HCT116 (cell line): ENCODE results near the gene ICA1. TPM values are rescaled to one million over a fixed set of nuclear protein-coding genes. Genes with fewer than 3 reads are reported as not detected.

Experiments
- ATAC-seq: fragments of 200-7000 bp; cut with Tn5 transposase; 2 replicates; pipeline ENCODE4 v1.9.1; 2020; ENCODE audit warnings: mild to moderate bottlenecking, moderate library complexity
- BruUV-seq: library from RNA; stranded (reverse); fragments of 400-500 nt; replicated peaks from 2 replicates; lab custom pipeline; 2021; lab: Mats Ljungman, UMichigan
- CTCF ChIA-PET: fragments of 300-600 bp; sonication (Branson Sonifier 250); formaldehyde crosslinking; loops from one replicate; lab custom pipeline; 2021; ENCODE audit warnings: antibody characterized with exemption; lab: Charles Lee
- POLR2A ChIA-PET: fragments of 300-600, 350-600 bp; sonication (Branson Sonifier 250); formaldehyde crosslinking; loops from one replicate; lab custom pipeline; 2021; ENCODE audit warnings: antibody characterized with exemption; lab: Charles Lee
- RAD21 ChIA-PET, 2 experiments: fragments of 300-600 bp; sonication (Branson Sonifier 250); formaldehyde crosslinking; loops; one replicate each; lab custom pipeline; 2023; ENCODE audit warnings: low total read pairs in 2 of 2; ENCODE audit not compliant: uncharacterized antibody in 2 of 2, unreplicated experiment in 2 of 2, low non-redundant PET in 1 of 2; lab: Charles Lee
- DNase-seq: peaks from one replicate; pipeline ENCODE4 v3.0.0-alpha.2; 2010; ENCODE audit warnings: low read depth, low spot score
- H2AFZ ChIP-seq: fragments of 200-600 bp; shearing (Covaris generic), sonication (generic); 2 replicates; pipeline ENCODE4 v1.6.1; 2017; ENCODE audit warnings: low read depth, mixed run types, mixed read lengths, antibody characterized with exemption, low read length; ENCODE audit not compliant: poor library complexity, severe bottlenecking
- H3K27ac ChIP-seq: 2 replicates; pipeline ENCODE4 v1.5.1; 2012; ENCODE audit warnings: low read depth, low read length
- H3K27me3 ChIP-seq: fragments of 200-600 bp; sonication (generic); 2 replicates; pipeline ENCODE4 v1.6.1; 2016; ENCODE audit warnings: mixed run types, low read length, mixed read lengths; ENCODE audit not compliant: insufficient read depth
- H3K36me3 ChIP-seq, 2 experiments: fragments of 200-500 bp in 1 of 2; fragments of 200-600 bp in 1 of 2; sonication (Bioruptor generic) in 1 of 2; sonication (generic) in 1 of 2; 2 replicates each; pipeline versions ENCODE4 v1.5.1 to v1.6.1; 2014 to 2016; ENCODE audit warnings: low read length in 2 of 2, inconsistent platforms in 1 of 2, mixed read lengths in 1 of 2, mixed run types in 1 of 2; ENCODE audit not compliant: insufficient read depth in 2 of 2, control insufficient read depth in 1 of 2
- H3K4me1 ChIP-seq, 2 experiments: fragments of 200-600 bp in 1 of 2; sonication (generic) in 1 of 2; 2 replicates each; pipeline versions ENCODE4 v1.5.1 to v1.6.1; 2012 to 2017; ENCODE audit warnings: low read length in 2 of 2, inconsistent platforms in 1 of 2, mild to moderate bottlenecking in 1 of 2, mixed read lengths in 1 of 2, mixed run types in 1 of 2, moderate library complexity in 1 of 2; ENCODE audit not compliant: insufficient read depth in 2 of 2, control insufficient read depth in 1 of 2
- H3K4me2 ChIP-seq: fragments of 200-600 bp; sonication (generic); 2 replicates; pipeline ENCODE4 v1.6.1; 2017; ENCODE audit warnings: mixed run types, low read length, mixed read lengths
- H3K4me3 ChIP-seq, 2 experiments: fragments of 200-600 bp in 1 of 2; sonication (generic) in 1 of 2; replicated peaks in 1 of 2; 2 replicates each; pipeline ENCODE4 v1.5.1; 2011 to 2016; ENCODE audit warnings: low read length in 2 of 2, control low read depth in 1 of 2, low read depth in 1 of 2, mild to moderate bottlenecking in 1 of 2, mixed read lengths in 1 of 2, mixed run types in 1 of 2
- H3K79me2 ChIP-seq: fragments of 200-600 bp; sonication (generic); 2 replicates; pipeline ENCODE4 v1.6.1; 2017; ENCODE audit warnings: mild to moderate bottlenecking, mixed run types, low read length, moderate library complexity, mixed read lengths; ENCODE audit not compliant: insufficient read depth
- H3K9ac ChIP-seq: fragments of 200-600 bp; sonication (generic); 2 replicates; pipeline ENCODE4 v1.6.1; 2016; ENCODE audit warnings: low read length, mixed read lengths
- H3K9me2 ChIP-seq: fragments of 200-600 bp; sonication (generic), shearing (Covaris generic); 2 replicates; pipeline ENCODE4 v1.6.1; 2017; ENCODE audit warnings: mixed run types, mild to moderate bottlenecking, moderate library complexity; ENCODE audit not compliant: insufficient read depth
- H3K9me3 ChIP-seq, 2 experiments: fragments of 200-500 bp in 1 of 2; fragments of 200-600 bp in 1 of 2; sonication (Bioruptor generic) in 1 of 2; sonication (generic) in 1 of 2; 2 replicates each; pipeline ENCODE4 v1.6.1; 2014 to 2017; ENCODE audit warnings: low read length in 2 of 2, mixed read lengths in 2 of 2, inconsistent platforms in 1 of 2, low read depth in 1 of 2, mild to moderate bottlenecking in 1 of 2, mixed run types in 1 of 2, moderate library complexity in 1 of 2; ENCODE audit not compliant: control insufficient read depth in 1 of 2, insufficient read depth in 1 of 2
- H4K20me1 ChIP-seq: fragments of 200-600 bp; sonication (generic), shearing (Covaris generic); 2 replicates; pipeline ENCODE4 v1.6.1; 2017; ENCODE audit warnings: mixed run types, mild to moderate bottlenecking, moderate library complexity; ENCODE audit not compliant: insufficient read depth
- ATF3 ChIP-seq: IDR thresholded peaks from 2 replicates; pipeline ENCODE4 v1.6.1; 2012
- CBX3 ChIP-seq: IDR thresholded peaks from 2 replicates; pipeline ENCODE4 v1.6.1; 2012; ENCODE audit warnings: low read depth
- ELF1 ChIP-seq: IDR thresholded peaks from 2 replicates; pipeline ENCODE4 v1.6.1; 2012; ENCODE audit warnings: low read depth, borderline replicate concordance
- EZH2 ChIP-seq: fragments of 200-600 bp; sonication (generic); IDR thresholded peaks from 2 replicates; pipeline ENCODE4 v1.6.1; 2017; ENCODE audit warnings: antibody characterized with exemption, mixed run types
- JUND ChIP-seq: IDR thresholded peaks from 2 replicates; pipeline ENCODE4 v1.6.1; 2012
- POLR2A ChIP-seq: IDR thresholded peaks from 2 replicates; pipeline ENCODE4 v1.7.0; 2011; ENCODE audit warnings: borderline replicate concordance; ENCODE audit not compliant: insufficient read depth, insufficient read length; ENCODE audit errors: extremely low read depth
- POLR2AphosphoS5 ChIP-seq: IDR thresholded peaks from 2 replicates; pipeline ENCODE4 v1.6.1; 2011; ENCODE audit warnings: mild to moderate bottlenecking, low read depth, low read length, moderate library complexity
- RAD21 ChIP-seq: IDR thresholded peaks from 2 replicates; pipeline ENCODE4 v1.6.1; 2012; ENCODE audit warnings: low read depth, mild to moderate bottlenecking
- SIN3A ChIP-seq: IDR thresholded peaks from 2 replicates; pipeline ENCODE4 v1.6.1; 2012; ENCODE audit warnings: low read depth
- SP1 ChIP-seq: IDR thresholded peaks from 2 replicates; pipeline ENCODE4 v1.6.1; 2012; ENCODE audit warnings: low read depth
- SRF ChIP-seq: IDR thresholded peaks from 2 replicates; pipeline ENCODE4 v1.6.1; 2012; ENCODE audit warnings: low read depth
- TCF7L2 ChIP-seq: IDR thresholded peaks from 2 replicates; pipeline ENCODE4 v1.7.0; 2011; ENCODE audit warnings: borderline replicate concordance, inconsistent platforms; ENCODE audit not compliant: insufficient read depth, insufficient read length; ENCODE audit errors: extremely low read depth
- YY1 ChIP-seq: IDR thresholded peaks from 2 replicates; pipeline ENCODE4 v1.6.1; 2011; ENCODE audit warnings: low read length, low read depth, moderate library complexity, mild to moderate bottlenecking; ENCODE audit not compliant: insufficient replicate concordance; ENCODE audit errors: extremely low read depth
- ZFX ChIP-seq: fragments of 450-650 bp; IDR thresholded peaks from 2 replicates; pipeline ENCODE4 v1.6.1; 2017
- ZNF274 ChIP-seq: fragments of 200-500 bp; sonication (Bioruptor generic); IDR thresholded peaks from 2 replicates; pipeline ENCODE4 v1.6.1; 2014; ENCODE audit warnings: mild to moderate bottlenecking, low read depth, low read length, inconsistent platforms
- intact Hi-C: fragments of 100-400 bp; cut with micrococcal nuclease; formaldehyde crosslinking; loops from 2 replicates; pipeline ENCODE4 v1.10.0; 2022
- total RNA-seq: library from RNA; stranded (reverse); gene quantifications from one replicate; pipeline ENCODE4 v1.2.1, GENCODE V29; 2021; ENCODE audit not compliant: unreplicated experiment
- TF ChIP-seq, protein P1 (sequence below): IDR thresholded peaks from 2 replicates; pipeline ENCODE4 v1.6.1; 2011; ENCODE audit warnings: mild to moderate bottlenecking, low read length, moderate library complexity; ENCODE audit not compliant: insufficient replicate concordance; ENCODE audit errors: extremely low read depth
- TF ChIP-seq, protein P2 (sequence below): IDR thresholded peaks from 2 replicates; pipeline ENCODE4 v1.6.1; 2012; ENCODE audit warnings: low read depth

Gene ICA1
- total RNA-seq, 1 experiment from 2014 or later: 16.4 TPM

DNA sequence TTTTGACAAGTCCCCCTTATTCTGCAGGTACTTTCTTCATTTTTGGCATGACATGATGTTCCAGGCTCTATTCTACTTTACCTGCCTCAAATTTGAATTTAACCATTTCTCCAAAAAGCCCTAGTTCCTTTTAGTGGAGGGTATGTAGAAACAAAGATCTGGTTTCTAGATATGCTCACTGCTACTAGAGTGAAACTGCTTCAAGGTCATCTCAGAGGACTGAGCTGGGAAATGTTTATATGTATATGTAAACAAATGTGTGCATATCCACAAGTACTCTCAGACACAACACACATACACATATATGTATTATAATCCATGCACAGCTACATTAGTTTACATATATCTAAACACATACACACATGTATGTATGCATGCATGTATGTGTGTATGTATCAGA, 69.1 kb downstream of the ICA1 start:
- Histone ChIP-seq H3K4me3 (no peak overlapping the region), H2AFZ (no peak overlapping the region), H3K27me3 (no peaks in the 10 kb centered on the region), H3K9me2 (no peaks in the 10 kb centered on the region), H3K9ac (no peak overlapping the region), H3K4me1 (no peaks in the 10 kb centered on the region), H3K9me3 (no peaks in the 10 kb centered on the region), H3K27ac (no peak overlapping the region), H3K36me3 (no peaks in the 10 kb centered on the region), H3K4me2 (no peak overlapping the region)
- ChIA-PET POLR2A (no interaction called here), RAD21 (no interaction called here), CTCF (no interaction called here)
- no peak for ATAC-seq
- TF ChIP-seq ATF3: no peak
- TF ChIP-seq ZNF274: no peak
- no peak for TF ChIP-seq ELF1
- TF ChIP-seq JUND: no peak
- TF ChIP-seq SRF: no peak
- TF ChIP-seq SIN3A: no peak
- TF ChIP-seq EZH2: no peak
- no peak for TF ChIP-seq ZFX
- no peak for TF ChIP-seq SP1
- TF ChIP-seq RAD21: no peak
- no peak for TF ChIP-seq YY1
- TF ChIP-seq CBX3: no peak
- TF ChIP-seq POLR2AphosphoS5: no peak
- TF ChIP-seq, protein P1, sequence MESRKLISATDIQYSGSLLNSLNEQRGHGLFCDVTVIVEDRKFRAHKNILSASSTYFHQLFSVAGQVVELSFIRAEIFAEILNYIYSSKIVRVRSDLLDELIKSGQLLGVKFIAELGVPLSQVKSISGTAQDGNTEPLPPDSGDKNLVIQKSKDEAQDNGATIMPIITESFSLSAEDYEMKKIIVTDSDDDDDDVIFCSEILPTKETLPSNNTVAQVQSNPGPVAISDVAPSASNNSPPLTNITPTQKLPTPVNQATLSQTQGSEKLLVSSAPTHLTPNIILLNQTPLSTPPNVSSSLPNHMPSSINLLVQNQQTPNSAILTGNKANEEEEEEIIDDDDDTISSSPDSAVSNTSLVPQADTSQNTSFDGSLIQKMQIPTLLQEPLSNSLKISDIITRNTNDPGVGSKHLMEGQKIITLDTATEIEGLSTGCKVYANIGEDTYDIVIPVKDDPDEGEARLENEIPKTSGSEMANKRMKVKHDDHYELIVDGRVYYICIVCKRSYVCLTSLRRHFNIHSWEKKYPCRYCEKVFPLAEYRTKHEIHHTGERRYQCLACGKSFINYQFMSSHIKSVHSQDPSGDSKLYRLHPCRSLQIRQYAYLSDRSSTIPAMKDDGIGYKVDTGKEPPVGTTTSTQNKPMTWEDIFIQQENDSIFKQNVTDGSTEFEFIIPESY: no peak
- no peak for TF ChIP-seq TCF7L2
- TF ChIP-seq POLR2A: no peak
- TF ChIP-seq, protein P2, sequence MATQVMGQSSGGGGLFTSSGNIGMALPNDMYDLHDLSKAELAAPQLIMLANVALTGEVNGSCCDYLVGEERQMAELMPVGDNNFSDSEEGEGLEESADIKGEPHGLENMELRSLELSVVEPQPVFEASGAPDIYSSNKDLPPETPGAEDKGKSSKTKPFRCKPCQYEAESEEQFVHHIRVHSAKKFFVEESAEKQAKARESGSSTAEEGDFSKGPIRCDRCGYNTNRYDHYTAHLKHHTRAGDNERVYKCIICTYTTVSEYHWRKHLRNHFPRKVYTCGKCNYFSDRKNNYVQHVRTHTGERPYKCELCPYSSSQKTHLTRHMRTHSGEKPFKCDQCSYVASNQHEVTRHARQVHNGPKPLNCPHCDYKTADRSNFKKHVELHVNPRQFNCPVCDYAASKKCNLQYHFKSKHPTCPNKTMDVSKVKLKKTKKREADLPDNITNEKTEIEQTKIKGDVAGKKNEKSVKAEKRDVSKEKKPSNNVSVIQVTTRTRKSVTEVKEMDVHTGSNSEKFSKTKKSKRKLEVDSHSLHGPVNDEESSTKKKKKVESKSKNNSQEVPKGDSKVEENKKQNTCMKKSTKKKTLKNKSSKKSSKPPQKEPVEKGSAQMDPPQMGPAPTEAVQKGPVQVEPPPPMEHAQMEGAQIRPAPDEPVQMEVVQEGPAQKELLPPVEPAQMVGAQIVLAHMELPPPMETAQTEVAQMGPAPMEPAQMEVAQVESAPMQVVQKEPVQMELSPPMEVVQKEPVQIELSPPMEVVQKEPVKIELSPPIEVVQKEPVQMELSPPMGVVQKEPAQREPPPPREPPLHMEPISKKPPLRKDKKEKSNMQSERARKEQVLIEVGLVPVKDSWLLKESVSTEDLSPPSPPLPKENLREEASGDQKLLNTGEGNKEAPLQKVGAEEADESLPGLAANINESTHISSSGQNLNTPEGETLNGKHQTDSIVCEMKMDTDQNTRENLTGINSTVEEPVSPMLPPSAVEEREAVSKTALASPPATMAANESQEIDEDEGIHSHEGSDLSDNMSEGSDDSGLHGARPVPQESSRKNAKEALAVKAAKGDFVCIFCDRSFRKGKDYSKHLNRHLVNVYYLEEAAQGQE: no peak
- TF ChIP-seq, all 23 proteins: peak for 0
- DNase-seq: no peak
- intact Hi-C loops: loop anchor here (5.0 kb wide), 1 partner anchor 511 kb away; no protein-coding TSS in a partner anchor
- BruUV-seq: no TSS peak
- H3K79me2 ChIP-seq: no peaks in the 10 kb centered on the region
- H4K20me1 ChIP-seq: no peaks in the 10 kb centered on the region
